NCI-H1105 treated with DMSO at 0.1 percent for 48 hours (cell line): ENCODE data around the gene TSPAN8.
A peak's percentile ranks its signal among the peaks of the same experiment; 100 is the strongest.
"Not testable (repeated sequence)": the region's sequence is repeated elsewhere in the genome, so short reads cannot be mapped to it uniquely, and the experiment has no call there.

Experiments used
- DNase-seq: peaks from one replicate; lab custom pipeline; 2025; lab: John Stamatoyannopoulos, UW

The TSPAN8 gene

DNA sequence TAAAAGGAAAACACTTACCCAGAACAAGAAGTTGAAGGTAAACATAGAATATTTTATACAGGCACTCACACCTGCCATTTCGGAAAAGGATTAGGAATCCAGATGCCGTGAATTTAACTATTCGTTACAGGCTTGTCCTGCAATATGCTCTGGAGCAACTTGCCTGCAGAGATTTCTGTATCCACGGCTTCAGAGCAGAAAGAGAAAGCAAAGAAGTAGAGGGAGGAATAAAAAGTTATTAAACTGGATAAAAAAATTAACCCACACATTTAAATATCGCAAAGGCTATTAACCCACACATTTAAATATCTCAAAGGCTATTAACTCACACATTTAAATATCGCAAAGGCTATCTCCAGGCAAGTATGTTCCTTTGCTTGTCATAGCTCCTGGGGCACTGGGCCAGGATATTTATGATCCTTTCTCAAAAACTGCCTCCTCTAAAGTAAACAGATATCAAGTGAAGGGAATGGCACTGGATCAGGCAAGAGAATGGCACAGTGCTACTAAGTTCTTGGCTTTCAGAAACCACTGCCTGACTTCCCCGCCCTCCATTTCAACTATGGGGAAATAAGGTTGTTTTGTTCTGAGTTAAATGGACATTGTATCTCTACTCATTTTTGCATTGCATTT lies at the start of gene TSPAN8:
Gene TSPAN8, minus strand, starts transcription at position 399 of the 633 bp plus-strand sequence. Its CDS starts 321 bp downstream, at position 78.
- DNase-seq: peak; percentile 93

GRCh38 chr12:71201136-71201679 lies 43.4 kb upstream of the TSPAN8 start:
- no peak for DNase-seq

DNA sequence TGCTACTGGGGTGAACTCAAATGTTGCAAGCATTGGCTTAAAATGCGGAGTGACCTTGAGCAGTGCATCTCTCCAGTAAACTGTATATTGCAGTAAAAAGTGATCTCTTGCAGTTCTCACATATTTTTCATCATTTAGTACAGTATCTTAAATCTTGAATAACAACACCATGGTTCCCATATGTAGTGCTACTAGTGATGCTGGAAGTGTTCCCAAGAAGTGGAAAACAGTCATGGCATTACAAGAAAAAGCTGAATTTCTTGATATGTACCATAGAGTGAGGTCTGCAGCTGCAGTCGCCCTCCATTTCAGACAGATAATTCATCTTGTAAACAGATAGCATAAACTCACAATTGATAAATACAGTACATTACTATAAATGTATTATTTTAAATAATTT lies 42.9 kb upstream of the TSPAN8 start:
- no peak for DNase-seq

DNA sequence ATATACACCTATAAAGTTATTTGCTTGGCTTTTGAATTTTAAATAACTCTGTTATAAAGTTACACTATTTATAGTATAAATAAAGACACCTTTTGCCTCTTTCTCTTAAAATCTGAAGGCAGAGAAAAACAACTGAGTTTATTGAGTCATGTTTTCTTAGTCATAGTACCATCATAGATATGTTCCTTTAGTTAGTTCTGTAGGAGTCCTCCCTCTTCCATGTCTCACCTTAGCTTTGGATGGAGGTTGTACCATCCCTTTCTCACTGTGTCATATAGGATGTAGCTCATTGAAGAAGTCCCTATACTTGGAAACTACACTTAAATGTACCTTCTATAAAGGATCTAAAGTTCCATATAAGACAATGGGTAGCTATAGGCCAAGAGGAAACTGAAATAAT lies 39.7 kb upstream of the TSPAN8 start:
- no peak for DNase-seq

DNA sequence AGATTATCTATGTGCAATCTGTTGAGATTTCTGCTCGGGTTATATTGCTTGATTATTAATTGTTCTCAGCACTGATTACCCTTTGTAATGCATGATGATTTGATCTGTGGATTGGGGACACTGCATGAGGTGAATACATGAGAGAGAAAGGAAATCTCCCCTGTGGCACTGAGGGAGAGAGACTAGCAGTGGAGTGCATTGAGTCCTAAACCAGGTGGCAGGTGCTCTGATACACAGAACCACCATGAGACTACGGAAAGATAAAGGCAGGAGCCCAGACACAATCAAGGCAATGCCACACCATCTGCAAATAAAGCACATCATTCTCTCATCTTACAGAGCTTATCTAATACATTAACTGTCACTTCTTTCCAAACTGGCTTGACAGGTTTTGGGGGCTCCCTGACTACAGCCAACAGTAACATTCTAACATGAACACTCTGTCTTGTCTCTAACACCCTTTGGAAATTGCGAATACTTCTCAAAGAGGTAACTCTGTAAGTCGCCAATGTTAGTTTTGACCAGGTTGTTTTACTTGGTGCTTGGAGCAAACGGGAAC lies 37.6 kb upstream of the TSPAN8 start:
- peak; percentile 12 for DNase-seq

DNA sequence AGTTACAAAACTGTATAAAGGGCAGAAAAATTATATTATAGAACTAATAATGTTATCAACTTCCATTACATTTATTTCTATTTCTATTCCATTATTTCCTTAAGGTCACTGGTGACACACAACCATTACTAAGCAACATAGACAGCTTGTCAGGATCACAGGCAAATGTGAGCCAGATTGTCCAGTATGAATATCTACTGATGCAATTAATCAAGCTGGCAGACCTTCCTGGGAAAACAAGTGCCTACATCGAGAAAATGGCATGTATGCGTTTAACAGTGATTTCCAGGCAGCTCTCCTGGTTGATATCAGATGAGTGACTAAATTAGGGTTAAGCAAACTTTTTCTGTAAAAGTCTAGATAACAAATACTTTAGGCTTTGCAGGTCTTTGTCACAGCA lies 36.9 kb upstream of the TSPAN8 start:
- DNase-seq: no peak

GRCh38 chr12:71193041-71193440 lies 35.2 kb upstream of the TSPAN8 start:
- no peak for DNase-seq

- DNase-seq: no peak
These were observed 33.9 kb upstream of the TSPAN8 start for GRCh38 chr12:71191509-71192196.

DNA sequence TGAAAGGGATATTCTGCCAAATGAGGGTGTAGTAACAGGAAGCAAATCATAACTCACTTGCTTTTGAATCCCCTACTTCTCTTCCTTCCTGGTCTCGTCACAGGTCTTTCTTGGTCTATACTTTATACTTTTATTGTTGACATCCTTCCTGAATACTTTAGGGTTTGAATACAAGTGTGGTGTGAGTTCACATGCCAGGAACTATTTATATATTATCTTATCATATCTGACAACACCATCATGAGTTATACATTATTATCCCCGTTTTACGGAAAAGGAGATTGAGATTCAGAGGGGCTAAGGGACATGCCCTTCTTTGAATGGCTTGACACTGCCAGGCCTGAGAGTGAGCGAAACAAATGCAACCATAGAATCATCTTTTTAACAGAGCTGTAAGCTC lies 33.0 kb upstream of the TSPAN8 start:
- DNase-seq: no peak

GRCh38 chr12:71187379-71187778 lies 29.6 kb upstream of the TSPAN8 start:
- DNase-seq: no peak

GRCh38 chr12:71186571-71187288 lies 28.9 kb upstream of the TSPAN8 start:
- DNase-seq: no peak

GRCh38 chr12:71183846-71184245 lies 26.0 kb upstream of the TSPAN8 start:
- DNase-seq: no peak

DNA sequence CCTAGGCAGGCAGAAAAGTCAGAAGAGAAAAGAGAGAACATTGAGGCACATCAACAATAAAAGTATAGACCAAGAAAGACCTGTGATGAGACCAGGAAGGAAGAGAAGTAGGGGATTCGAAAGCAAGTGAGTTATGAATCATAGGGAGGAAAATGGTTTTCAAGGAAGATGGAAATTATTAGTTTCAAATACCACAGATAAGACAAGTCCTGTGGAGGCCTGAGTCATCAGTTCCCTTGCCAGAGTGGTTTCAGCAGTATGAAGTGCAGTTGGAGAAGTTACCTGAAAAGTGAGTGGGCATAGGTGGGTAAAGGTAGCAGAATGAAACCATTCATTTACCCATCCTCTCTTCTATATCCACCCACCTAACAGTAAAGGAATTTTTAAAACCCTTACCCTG lies 25.2 kb upstream of the TSPAN8 start:
- DNase-seq: no peak

DNA sequence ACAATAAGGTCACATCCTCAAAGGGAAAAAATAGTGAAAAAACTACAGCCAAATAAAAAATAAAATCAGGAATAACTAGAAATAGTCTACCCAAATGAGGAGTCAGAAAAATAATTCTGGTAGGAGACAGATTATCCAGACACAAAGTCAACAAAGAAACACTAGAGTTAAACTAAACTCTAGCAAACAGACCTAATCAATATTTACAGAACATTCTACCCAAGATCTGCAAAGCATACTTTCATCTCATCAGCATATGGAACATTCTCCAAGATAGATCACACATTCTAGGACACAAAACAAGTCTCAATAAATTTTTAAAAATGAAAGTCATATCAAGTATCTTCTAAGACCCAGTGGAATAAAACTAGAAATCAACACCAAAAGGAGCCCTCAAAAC lies 20.4 kb upstream of the TSPAN8 start:
- no peak for DNase-seq

DNA sequence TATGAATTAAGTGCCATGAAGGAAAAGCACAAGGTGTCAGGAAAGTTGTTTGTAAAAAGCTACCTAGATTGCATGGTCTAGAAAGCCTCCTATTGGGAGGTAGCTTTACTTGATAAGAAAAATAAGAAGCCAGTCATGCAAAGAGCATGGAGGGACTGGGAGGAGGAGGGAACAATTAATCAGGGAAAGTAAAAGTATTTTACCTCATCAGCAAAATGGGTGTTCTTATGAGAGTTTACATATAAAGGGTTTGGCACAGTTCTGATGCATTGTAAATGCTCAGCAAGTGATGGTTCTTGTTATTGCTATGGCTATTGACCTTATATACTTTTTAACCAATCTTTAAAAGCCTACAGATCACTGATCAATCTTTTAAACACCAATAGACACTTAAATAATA lies 17.0 kb upstream of the TSPAN8 start:
- DNase-seq: no peak

GRCh38 chr12:71174146-71174545 lies 16.3 kb upstream of the TSPAN8 start:
- DNase-seq: no peak

- DNase-seq: no peak
These were observed 12.7 kb upstream of the TSPAN8 start for GRCh38 chr12:71170456-71170855.

DNA sequence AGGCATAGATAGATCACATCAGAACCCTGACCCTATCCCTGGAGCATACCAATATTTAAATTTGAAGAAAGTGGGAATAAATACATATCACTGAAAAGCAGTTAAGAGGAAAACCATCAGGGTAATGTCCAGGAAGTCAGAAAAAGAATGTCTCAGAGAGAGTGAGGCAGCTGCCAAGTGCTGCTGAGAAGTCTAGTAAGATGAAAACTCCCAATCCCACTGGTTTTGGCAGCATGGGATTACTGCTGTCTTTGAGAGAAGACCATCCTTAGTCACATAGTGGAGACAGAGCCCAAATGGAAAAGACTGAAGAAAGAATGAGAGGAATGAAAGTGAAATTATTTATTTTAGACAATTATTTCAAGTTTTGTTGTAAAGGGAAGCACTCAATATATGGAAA lies 11.5 kb upstream of the TSPAN8 start:
- DNase-seq: no peak

GRCh38 chr12:71166862-71167496 lies 9.2 kb upstream of the TSPAN8 start:
- no peak for DNase-seq

DNA sequence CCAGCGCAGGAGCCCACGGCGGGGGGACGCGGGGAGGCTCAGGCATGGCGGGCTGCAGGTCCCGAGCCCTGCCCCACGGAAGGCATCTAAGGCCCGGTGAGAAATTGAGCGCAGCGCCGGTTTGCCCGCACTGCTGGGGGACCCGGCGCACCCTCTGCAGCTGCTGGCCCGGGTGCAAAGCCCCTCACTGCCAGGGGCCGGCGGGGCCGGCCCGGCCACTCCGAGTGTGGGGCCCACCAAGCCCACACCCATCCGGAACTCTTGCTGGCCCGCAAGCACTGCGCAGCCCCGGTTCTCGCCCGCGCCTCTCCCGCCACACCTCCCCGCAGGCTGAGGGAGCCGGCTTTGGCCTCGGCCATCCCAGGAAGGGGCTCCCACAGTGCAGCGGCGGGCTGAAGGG lies 8.5 kb upstream of the TSPAN8 start:
- no peak for DNase-seq

GRCh38 chr12:71165780-71166179 lies 8.0 kb upstream of the TSPAN8 start:
- not testable (repeated sequence) for DNase-seq

GRCh38 chr12:71164568-71165197 lies 6.9 kb upstream of the TSPAN8 start:
- DNase-seq: no peak
